GM21447 (cell line): ENCODE results near the gene FOXI1.
"Not testable (repeated sequence)": the region's sequence is repeated elsewhere in the genome, so short reads cannot be mapped to it uniquely, and the experiment has no call there.

Experiments used
- ATAC-seq: cut with Tn5 transposase; IDR thresholded peaks from one replicate; pipeline ENCODE4 v1.9.1; 2021; ENCODE audit not compliant: unreplicated experiment

Gene FOXI1

DNA sequence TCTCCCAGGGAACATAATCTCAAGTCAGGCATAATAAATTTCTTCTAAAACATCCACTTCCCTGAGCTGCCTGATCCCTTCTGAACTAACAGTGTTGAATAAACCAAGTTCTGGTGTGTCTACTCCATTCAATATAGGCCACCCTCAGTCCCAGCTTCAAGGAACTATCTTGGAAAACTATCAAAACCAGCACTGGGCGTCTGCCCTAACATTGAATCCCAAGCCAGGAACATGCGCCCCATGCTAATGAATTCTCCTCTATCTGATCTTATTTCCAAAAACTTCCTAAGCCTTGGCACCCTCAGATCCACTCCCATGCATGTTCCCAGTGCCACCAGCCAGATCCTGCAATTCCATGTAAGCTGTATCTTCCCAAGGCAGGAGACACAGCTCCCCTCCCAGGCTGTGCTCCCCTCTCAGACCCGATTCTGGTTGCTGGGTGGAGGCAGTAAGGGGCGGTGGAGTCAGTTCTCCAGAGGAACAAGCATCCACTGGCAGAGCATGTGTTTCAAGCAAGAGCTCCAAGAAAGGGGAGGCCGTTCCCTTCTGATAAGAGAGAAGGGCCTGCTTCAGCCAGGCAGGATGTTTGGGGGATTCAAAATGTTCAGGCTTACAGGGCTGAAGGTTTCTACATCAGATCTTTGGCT lies 13.1 kb upstream of the FOXI1 start:
- no peak for ATAC-seq

DNA sequence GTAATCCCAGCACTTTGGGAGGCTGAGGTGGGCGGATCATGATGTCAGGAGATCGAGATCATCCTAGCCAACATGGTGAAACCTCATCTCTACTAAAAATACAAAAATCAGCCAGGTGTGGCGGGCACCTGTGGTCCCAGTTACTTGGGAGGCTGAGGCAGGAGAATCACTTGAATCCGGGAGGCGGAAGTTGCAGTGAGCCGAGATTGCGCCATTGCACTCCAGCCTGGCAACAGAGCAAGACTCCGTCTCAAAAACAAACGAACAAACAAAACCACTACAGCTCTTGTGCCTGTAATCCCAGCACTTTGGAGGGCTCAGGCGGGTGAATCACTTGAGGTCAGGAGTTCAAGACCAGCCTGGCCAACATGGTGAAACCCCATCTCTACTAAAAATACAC lies 11.4 kb upstream of the FOXI1 start:
- not testable (repeated sequence) for ATAC-seq

DNA sequence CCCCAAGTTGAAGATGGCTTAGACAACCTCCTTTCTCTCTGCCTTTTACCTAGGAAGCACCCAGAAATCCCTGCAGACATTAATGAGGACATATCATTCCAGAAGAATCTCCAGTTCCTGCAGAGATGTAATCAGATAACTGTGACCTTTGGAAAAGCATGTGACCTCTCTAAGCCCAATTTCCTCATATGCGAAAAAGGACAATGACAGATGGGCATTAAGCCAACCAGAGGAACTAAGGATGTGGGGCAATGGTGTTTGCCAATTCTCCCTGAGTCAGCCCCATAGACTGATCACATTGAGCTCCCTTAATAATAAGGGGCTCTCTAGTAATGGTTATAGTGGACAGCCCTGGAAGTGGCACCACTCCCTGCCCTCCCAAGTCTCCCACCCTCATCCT lies 10.1 kb upstream of the FOXI1 start:
- ATAC-seq = no peak

DNA sequence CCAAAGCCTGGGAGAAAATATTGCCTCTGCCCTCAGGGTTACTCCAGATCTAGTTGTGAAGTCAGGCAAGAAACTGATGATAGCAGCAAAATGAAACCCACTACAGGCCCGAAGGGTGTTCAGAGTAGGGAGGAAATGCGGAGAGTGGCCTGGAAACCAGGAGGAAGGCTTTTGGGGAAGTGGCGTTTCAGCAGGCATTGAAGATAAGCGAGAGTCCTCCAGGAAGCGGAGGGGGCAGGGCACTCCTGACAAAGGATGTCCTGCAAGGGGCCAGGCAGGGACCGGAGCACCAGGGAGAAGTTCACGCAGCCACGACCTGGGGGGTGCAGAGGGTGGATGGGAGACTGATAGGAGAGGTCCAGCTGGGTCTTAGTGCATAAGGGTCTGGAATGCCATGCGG lies 7.8 kb upstream of the FOXI1 start:
- ATAC-seq = no peak

DNA sequence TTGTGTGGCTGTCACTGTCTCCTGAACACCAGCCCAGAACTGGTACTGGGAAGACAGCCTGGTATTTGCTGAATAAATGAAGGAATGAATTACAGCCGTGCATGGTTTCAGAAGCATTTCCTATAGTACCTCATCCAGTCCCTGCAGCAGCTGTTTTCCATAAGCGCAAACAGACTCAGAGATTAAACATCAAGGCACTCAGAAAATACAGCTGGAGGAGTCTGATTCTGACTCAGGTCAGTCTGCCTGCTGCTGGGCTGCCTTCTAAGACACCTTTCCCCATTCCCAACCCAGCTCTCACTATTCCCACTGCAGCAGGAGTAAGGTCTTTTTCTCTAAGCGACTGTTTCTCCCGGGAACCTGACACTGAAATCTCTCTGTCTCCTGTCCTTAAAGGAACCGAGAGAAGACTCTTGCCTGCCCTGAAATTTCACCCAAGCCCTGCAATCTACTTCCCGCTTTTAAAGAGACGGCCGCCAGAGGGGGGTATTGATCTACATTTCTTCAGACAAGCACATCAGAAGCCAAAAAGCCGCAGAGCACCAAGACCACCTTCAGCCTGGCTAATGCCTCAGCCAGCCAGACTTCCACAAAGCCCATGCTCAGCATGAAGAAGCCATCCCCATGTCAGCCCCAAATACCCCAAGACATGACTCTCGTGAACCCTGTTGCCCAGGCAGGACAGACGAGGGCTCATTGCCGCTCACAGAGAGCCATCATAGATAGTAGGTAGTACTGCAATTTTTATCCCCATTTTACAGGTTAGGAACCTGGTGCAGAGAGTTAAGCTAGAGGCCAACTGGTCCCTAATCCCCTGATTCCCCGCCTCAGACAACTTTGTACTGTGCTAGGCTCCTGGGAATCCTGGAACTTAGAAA lies 5.4 kb upstream of the FOXI1 start:
- ATAC-seq = no peak

DNA sequence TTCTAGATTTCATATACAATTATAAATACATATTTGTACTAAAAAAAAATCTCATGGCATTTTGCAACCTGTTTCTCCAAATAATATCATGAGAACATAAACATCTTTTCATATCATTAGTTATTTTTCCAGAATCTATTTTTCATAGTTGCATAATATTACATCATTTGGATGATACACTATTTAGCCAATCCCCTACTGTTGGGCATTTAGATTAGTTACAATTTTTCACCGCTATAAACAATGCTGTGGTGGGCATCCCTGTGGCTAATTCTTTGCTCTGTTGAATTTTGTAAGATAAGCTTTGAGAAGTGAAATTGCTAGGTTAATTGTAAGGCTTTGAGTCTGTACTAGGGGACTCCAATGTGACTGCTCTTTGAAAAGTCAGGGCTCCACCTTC lies 2.2 kb upstream of the FOXI1 start:
- ATAC-seq = no peak

DNA sequence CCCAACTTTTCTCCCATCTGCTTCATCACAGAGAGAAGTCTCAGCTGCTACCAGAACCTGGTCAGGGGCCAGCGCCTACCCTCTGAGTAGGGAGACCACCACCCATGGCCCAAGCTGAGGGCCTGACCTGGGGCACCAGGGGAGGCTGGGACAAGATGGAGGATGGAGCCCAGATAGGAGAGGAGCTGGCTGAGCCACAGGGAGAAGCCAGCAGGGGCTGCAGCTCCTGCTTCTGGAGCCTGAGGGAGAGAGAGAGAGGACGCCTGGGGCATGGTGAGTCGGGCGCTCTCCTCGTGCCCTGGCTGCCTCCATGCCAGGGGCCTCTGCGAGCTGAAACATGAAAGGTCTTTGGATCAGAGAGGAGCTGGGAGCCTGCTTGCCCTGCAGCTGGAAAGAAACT lies 1.4 kb upstream of the FOXI1 start:
- ATAC-seq = no peak

DNA sequence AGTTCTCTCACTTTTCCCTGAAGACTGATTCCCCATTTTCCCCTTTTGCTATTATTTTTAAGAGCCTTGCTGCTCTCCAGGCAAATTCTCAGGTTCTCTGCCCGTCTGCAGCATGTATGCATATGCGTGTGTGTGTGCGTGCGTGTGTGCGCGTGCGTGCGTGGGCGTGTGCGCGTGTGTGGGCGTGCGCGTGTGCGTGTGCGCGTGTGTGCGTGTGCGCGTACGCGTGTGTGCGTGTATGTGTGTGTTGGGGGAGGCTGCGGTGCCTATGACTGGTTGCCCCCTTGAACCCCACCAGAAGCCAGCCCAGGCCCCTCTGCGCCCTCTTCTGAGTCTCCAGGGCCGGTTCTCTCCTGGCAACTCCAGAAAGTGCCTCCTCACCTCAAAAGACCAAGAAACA lies 987 bp upstream of the FOXI1 start:
- ATAC-seq = no peak

DNA sequence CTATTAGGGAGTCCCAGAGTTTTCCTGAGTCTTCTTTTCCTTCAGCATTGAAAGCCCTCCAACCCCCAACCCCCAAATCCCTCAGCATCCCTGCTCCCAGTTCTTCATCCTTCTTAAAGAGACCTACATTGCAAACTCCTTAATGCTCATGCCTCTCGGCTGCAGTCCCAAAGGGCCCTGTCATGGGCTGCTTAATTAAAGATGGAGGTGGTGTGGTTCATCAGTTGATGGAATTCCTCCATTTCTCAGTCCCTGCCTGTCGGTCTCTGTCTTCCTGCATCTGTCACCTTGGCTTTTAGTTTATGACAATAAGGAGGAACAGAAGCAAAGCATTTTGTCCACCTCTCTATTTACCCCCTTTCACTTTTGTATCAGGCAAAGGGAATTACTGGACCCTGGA lies 2.0 kb downstream of the FOXI1 start:
- no peak for ATAC-seq

DNA sequence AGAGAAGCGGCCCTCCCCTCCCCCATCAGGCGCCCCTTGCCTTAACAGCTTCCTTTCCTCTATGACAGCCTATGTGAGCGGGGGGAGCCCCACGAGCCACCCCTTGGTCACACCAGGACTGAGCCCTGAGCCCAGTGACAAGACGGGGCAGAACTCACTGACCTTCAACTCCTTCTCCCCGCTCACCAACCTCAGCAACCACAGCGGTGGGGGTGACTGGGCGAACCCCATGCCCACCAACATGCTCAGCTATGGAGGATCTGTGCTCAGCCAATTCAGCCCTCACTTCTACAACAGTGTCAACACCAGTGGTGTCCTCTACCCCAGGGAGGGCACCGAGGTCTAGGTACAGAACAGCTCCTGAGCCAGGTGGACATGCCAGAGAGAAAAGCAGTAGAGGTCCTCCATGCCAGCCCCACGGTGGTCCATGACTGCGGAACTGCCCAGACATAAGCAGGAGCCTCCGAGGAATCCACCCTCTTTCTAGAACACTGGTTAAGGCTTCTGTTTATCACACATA lies 2.6 kb downstream of the FOXI1 start:
- no peak for ATAC-seq

DNA sequence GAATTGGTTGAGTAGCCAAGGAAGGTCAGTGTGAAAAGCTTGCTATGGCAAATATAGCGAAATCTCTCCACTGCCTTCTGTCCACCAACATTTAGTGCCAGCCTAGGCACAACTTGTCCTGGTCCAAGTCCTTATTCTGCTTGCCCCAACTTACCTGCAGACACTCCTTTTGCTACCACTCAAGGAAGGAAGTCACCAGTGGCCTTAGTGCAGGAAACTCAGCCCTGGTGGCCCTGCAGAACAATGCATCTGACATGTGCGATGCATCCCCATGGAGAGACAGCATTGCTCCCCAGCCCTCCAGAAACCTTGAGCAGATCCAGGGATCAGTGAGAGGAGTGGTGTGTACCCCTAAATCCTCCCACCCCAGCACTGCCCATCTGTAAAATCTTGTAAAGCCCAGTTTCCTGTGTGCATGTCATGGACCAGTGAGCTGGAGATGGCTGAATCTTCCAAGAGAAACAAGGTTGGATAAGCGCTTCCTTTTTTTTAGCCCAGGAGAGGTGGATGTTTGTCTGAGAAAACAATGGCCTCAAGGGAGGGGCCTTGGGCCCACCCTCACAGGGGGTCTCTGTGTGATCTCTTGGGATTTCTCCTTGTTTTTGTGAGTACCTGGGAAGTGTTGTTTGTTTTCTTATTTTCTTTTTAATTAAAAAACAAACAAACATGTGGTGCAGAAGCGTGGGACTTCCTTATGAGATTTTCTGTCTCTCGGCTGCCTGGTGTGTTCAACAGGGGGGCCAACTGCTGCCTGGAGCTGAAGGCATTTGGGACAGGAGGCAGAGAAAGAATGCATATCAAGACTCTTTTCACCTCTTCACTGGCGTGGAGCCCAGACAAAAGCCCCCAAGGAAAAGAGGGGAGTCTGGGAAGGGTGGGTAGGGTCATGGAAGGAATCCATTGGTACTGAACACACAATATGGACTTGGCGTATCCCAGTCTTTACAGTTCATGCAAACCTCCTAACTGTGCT lies 3.6 kb downstream of the FOXI1 start:
- ATAC-seq = no peak

DNA sequence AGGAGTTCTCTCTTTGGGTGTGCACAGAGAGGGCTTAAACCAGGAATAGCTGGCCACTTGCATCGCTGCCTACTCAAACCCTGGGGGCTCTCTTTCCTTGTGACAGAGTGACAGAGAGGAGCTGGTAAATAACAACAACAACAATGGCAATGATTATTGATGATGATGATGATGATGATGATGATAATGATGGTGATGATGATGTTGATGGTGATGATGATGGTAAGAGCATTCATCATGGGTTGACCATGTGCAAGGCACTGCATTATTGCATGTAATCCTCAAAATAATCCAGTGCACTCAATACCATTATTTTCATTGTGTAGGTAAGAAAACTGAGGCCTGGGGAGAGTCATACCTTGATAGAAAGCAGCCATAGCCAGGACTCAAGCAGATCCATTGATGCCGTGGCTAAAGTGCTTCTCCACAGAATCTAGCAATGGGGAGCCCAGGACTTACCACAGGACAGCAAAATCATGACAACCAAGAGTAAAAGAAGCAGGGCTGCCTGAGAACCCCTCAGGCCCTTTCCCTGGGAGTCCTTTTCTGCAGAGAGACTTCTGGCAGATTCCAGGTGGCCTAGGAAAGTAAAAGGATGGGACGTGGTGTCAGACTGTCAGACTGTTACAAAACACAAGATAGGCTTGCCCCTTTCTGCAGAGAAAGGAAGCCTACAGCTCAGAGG lies 4.8 kb downstream of the FOXI1 start:
- no peak for ATAC-seq

DNA sequence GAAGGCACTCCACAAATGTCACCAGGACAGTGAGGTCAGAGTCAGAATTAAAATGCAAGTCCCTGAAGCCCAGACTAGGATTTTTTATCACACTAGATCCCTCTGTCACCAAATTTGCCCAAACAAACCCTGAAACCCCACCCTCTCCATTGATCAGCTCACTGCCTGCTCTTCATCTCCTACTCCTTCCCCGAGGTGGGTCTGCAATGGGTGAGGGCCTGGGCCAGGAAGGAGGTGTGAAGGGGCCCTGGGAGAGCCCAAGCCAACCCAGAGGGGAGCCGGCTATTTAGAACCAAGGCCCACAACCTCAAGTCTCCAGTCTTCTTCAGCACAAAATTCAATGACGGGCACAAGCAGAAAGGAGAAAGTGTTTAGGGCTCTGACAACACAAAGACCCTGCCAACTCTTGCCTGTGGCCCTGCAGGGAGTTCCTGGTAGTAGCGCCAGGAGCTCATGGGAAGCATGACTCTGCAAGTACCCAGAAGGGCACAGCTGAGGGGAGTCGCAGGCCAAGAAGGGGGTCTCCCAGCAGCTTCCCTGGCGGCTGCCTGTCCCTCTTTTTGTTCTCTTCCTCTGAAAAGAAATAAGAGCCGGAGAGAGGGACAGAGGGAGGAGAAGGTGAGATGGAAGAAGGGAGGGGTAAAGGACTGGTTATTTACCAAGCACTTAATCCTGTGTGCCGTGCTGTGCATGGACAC lies 5.5 kb downstream of the FOXI1 start:
- ATAC-seq = no peak

DNA sequence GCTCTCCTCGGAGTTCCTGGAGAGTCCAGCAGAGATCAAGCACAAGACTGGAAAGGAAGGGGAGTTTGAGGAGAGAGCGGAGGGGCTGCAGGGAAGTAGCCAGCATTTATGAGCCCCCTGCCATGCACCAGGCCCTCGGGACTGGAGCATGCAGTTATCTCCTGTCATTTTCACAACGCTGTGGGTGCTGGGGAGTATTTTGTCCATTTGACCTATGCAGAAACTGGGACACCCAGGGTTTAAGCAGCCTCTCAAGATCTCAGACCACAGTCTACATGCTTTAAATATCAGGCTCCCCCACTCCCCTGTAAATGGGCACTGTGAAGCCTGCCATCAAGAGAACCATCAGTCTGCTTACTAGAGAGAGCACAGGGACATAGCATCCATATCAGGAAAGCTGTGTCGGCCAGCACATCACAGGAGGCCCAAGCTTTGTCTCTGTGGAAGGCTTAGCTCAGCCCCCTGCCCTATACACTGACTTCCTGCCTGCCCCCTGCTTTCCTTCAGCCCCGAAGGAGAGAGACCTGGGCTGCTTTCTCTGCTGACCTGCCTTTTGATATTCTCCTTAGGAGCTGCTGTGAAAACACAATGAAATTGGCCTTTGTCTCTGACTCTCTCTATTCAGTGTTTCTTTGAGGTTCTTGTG lies 7.3 kb downstream of the FOXI1 start:
- no peak for ATAC-seq

DNA sequence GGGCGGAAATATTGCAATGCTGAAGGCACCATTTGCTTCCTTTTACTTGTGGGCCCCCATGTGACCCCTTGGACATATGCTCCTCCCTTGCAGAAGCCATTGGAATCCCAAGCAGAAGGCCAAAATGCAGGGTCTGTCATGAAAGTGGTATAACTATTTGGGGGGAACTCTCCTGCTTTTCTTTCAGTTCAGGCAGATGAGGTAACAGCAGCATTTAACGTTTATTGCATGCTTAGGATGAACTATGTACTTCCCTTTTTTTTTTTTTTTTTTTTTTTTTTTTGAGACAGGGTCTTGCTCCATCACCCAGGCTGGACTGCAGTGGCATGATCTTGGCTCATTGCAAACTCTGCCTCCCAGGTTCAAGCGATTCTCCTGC lies 7.8 kb downstream of the FOXI1 start:
- ATAC-seq = no peak

DNA sequence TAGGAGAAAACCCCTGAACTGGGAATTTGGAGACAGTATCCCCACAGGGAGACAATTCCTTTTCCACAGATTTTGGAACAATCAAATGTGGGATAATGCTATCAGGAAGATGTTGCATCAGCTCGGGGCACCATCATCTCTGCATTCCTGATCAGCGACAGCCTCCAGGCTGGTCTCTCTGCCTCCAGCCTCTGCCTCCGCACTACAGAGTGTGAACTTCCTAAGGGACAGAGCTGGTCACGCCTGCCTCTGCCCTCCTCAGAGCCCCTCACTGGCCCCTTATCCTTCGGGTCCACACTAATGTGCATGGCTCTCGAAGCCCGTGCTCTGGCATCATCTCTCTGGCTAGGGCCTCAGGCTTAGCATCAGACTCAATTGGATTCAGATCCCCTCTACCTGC lies 8.6 kb downstream of the FOXI1 start:
- no peak for ATAC-seq

DNA sequence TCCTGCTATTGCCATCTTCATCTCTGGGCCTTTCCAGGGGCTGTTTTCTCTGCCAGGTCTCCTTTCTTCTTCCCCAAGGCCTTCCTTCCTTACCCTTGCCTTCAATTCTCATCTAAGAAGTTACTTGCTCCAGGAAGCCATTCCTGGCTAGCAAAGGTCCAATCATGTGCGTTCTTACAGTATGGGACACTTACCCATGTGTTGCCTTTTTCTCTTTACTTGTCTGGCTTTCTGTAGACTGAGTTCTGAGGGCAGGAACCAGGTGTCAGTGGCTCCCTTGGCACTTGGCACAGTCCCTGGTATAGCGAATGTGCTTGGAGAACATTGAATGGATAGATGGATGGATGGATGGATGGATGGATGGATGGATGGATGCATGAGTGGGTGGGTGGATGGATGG lies 10.2 kb downstream of the FOXI1 start:
- ATAC-seq = no peak

DNA sequence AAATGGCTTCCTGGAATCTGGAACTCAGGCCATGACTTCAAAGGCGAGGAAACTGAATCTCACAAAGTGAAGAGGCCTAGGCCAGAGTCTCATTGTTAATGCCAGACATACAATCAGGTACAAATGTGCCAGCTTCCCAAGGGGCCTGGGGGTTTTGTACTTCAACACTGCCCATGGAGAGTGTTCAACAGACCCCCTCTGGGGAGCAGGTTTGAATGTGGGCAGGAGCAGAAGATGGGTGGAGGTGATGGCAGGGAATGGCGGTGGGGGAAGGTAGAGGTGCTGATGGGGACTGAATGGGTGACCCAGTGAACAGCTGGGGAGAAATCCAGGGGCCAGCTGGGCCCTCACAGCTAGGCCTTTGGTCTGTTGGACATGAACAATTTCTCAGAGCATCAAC lies 12.0 kb downstream of the FOXI1 start:
- ATAC-seq = no peak

DNA sequence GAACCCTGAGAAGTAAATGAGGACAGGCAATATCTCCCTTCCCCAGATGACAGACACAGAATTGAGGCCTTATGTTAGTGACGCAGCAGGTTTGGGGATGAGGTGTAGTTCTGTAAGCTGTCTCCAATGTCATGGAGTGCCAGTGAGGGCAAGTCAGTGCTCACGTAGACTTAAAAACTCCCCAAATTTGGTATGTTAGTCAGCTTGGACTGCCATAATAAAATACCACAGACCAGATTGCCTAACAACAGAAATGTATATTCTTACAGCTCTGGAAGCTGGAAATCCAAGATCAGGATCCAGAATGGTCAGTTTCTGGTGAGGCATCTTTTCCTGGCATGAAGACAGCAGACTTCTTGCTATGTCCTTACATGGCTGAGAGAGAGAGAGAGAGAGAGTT lies 14.9 kb downstream of the FOXI1 start:
- ATAC-seq = no peak

DNA sequence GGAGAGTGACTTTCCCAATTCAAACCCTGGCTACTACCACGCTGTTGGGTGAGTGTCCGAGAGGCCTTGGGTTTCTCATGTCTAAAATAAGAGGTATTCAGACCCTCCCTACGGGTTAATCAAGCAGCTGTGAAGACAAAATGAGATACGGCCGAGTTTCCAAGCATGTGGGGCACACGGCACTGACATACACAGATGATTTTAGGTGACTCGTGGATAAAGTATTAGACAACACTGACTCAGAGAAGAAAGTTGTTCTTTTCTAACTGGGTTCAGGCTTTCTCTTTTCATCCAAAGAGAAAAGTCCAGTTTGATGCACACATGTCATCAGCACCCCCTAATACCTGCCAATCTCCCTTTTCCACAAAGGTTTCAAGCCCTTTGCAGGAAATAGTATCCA lies 15.6 kb downstream of the FOXI1 start:
- no peak for ATAC-seq
